ENCODE results near the gene EMID1.
"Not testable (repeated sequence)": the region's sequence is repeated elsewhere in the genome, so short reads cannot be mapped to it uniquely, and the experiment has no call there.

EMID1 gene

GRCh38 chr22:29231971-29232959 lies 26.6 kb downstream of the EMID1 start:
- DNase-seq (ENCODE audit: low spot score): no peak

DNA sequence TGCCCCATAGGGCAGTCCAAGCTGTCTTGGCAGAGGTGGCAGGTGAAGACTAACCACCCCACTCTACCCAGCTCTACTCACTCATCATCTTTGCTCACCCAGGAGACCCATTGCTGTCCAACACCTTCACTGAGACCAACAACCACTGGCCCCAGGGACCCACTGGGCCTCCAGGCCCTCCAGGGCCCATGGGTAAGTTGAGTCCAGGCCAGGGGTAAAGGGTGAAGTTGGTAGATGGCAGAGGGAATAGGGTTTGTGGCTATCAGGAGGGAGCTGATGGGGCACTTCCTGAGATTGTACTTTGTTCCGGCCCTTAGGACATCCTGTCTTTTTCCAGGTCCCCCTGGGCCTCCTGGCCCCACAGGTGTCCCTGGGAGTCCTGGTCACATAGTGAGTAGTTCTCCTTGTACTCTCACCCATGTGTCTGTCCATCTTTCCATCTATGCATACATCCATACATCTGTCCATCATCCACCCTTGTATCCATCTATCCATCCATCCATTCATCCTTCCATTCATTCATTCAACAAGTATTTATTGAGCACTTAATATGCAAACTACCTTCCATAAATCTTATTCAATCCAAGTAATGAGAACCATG lies 27.7 kb downstream of the EMID1 start:
- no peak for DNase-seq (ENCODE audit: low spot score)

DNA sequence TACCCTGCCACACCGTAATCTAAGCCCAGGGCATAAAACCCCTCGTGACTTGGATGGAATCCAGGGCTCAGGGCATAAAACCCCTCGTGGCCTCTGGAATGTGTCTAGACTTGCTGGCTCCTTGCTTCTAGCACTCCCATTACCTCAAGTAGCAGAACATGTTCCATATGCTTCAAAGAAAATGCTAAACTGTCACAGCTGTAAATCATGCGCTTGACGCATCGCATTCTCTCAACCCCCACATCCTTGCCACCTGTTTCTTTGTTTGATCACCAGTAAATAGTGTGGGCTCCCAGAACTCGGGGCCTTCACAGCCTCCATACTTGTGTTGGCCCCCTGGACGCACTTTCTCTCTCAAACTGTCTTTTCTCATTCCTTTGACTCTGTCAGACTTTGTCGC lies 34.8 kb downstream of the EMID1 start:
- not testable (repeated sequence) for DNase-seq (ENCODE audit: low spot score)

DNA sequence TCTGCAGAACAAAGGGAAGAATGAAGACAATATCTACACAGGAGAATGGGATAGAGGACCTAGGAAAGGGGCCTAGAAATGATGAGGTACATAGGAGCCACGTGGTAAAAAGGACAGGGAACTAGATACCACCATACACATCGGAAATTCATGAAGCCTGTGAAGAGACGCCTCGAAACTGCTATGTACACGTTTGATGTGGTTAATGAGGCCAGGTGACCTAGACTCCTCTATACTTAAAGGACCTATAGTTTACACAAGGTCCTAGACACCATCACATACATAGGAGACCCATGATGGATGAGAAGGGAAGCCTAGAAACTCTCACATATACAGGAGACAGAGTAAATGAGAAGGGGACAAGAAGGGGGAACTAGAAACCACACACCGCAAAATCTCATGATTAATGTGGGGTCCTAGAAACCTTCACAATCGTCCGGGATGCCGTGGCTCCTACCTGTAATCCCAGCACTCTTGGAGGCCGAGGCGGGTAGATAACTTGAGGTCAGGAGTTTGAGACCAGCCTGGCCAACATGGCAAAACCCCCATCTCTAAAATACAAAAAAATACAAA lies 38.3 kb downstream of the EMID1 start:
- no peak for DNase-seq (ENCODE audit: low spot score)

DNA sequence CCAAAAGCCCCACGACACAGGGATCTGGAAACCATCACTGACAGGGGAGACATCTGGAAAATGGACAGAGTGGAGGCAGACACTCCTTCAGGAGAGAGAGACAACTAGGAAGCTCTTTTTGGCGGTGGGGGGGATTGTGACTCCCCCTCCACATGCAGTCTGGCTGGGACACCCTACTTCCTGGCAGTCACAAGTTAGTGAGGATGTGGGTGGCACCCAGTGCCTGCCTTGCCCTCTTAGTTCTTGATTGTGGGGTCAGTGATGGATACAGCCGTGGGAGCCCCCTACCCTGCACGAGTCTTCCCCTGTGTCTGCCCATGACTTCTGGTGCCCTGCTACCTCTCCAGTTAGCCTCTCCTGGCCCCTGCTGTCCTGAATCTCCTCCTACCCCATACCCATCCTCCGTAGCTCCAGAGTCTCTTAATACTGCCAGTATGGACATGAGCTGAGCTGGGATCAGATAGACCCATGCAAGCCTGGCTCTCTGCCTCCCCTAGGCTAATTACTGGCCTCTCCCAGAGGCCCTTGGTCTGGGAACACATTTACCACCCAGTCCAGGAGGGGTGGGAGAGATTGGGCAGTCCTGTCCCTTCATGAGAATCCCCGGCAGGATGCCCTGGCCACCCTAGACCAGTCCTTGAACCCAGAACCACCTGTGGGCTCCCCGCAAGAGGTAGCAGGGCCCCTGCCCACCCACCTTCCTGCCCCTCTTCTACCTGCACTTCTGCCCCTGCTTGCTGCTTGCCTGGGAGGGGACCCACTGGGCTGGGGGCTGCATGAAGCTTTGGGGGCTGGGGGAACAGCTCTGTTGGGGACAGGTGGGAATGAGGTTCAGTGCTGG lies 39.3 kb downstream of the EMID1 start:
- DNase-seq (ENCODE audit: low spot score): no peak

DNA sequence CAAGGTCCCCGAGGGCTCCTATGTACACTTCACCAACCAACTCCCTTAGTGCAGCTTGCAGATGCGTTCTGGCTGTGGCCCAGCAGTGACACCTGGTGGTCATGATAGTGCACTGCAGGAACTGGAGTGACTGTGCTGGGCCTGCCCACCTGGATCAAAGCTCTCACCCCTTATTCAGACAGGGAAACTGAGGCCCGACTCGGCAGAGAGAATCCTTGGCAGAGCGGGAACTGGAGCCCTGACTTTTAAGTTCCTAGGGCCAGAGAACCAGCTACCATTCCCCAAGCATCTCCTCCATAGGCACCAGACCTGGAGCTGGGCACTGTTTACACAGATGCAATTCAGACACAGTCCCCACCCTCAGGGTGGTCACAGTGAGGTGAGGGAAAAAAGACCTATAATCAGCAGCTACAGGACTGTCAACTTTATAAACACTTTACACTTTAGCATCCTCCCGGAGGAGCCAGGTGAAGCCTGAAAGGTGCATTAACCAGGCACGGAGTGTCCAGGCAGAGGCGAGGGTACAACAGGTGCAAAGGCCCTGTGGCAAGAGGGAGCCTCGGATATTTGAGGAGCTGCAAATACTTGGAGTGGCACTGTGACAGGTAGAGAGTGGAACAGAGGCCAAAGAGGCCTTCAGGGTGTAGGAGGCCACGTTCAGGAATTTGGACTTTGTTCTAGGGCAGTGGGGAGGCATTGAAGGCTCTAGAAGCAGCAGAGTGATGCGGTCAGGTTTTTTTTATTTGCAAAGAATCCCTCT lies 40.1 kb downstream of the EMID1 start:
- peak; percentile 73 for DNase-seq (ENCODE audit: low spot score)

- DNase-seq (ENCODE audit: low spot score): not testable (repeated sequence)
Observed at GRCh38 chr22:29247891-29248290, 42.2 kb downstream of the EMID1 start.

- no peak for DNase-seq (ENCODE audit: low spot score)
Observed at GRCh38 chr22:29251265-29251664, 45.6 kb downstream of the EMID1 start.

DNA sequence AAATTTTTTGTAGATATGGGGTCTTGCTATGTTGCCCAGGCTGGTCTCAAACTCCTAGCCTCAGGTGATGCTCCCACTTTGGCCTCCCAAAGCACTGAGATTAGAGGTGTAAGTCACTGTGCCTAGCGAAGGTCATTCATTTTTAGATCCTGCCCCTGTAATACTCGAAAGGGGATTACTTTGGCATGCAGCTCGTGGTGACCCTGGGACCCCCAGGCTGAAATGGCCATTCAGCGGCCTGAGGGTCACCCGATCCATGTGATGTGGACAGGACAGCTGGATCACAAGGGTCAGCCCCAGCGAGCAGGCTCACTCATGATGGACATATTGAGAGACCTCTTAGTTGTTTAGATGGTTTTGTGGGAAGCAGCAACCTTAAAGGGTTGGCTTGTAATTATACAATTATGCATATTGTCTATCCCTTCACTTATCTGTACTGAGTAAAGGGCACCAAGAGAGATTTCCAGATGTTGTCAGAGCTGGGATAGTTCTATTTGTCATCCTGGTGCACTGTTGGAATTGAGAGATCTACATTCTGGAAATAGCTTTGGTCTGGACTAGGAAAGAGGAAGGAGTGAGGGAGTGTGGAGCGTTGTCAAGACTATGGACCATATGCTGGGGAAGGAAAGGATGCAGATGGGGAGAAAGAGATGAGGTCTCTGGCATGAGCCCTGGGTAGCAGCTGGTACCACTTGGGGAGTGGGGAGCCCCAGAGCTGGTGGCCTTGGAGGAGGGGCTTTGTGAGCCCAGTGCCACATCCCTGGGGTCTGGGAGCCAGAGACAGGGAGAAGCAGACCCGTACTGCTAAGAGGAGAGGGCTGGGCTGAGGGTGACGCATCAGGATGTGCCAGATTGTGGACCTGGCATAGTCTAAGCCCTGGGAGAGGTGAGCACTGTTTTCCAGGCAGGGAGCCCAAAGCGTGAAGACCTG lies 46.5 kb downstream of the EMID1 start:
- DNase-seq (ENCODE audit: low spot score): no peak

GRCh38 chr22:29253561-29254285 lies 48.0 kb downstream of the EMID1 start:
- DNase-seq (ENCODE audit: low spot score): no peak

GRCh38 chr22:29254286-29254660 lies 48.6 kb downstream of the EMID1 start:
- DNase-seq (ENCODE audit: low spot score): no peak

GRCh38 chr22:29255064-29255621 lies 49.4 kb downstream of the EMID1 start:
- no peak for DNase-seq (ENCODE audit: low spot score)

DNA sequence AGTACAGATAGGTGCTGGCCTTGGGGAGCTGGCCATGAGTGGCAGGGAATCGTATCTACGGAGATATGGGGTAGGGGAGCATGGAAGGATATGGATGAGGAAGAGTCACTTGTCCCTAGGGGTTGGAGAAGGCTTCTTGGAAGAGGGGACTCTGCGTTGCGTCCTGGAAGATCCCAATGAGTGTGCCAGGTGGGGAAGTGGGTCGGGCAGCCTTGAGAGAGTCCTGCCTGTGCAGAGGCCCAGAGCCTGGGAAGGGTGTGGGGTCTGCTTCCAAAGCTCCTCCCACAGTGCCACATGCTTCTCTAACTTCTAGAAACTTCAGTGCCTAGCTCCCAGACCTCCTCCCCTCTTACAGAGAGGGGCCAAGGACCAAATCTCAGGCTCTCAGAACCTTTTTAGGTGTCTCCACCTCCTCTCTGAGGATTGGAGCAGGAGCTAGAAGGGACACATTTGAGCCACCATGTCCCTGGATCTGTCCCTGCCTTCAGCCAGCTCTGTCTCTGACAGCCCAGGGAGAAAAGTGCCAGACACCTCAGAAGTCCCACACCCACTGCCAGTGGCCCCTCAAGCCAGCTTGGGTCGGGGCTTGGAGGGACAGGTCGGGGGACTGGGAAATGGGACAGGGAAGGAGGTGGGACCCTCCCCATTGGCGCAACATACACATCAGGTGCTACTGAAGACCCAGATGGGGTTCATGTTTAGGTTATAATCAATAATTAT lies 51.1 kb downstream of the EMID1 start:
- DNase-seq (ENCODE audit: low spot score): no peak

DNA sequence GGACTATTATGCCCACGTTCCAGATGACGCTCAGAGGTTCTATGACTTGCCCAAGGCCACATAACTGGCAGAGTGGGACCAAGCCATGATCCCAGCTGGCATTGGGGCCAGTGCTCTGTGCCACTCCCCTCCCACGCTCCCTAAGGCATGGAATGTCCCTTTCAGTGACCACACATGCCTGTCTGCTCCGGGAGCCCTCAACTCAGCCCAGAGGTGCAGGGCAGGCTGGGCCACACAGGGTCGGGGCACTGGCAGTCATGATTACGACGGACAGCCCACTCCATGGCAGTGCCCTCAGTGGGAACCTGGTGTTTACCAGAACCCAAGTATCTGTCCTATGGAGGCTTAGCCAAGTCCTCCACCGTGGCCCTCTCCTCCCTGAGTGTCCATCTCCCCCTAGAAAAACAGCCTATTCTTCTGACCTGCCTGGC lies 52.1 kb downstream of the EMID1 start:
- DNase-seq (ENCODE audit: low spot score): no peak

DNA sequence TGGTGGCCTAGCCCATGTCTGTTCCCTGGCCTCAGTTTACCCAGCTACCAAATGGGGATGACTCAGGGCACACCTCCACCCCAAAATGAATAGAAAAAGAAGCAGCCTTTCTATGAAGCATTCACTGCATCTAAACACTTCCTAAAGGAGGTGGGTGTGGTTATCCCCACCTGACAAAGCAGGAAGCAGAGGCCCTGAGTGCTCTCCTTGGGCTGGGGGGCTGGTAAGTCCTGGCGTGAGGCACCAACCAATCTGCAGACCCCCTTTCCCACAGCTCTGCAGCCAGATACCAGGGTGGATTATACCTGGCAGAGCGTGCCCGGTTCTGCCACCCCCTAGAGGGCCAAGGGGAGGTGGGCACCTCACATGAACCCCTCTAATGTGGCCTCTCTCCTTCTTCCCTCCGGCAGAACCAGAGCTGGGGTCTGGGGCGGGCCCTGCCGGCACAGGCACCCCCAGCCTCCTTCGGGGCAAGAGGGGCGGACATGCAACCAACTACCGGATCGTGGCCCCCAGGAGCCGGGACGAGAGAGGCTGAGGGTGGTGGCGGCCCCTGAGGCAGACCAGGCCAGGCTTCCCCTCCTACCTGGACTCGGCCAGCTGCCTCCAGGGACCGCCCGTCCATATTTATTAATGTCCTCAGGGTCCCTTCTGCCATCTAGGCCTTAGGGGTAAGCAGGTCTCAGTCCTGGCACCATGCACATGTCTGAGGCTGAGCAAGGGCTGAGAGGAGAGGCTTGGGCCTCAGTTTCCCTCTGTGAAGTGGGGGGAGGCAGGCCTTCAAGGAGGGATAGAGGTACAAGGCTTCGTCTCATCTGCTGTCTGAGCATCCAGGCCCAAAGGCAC lies 52.9 kb downstream of the EMID1 start:
- DNase-seq (ENCODE audit: low spot score): no peak

DNA sequence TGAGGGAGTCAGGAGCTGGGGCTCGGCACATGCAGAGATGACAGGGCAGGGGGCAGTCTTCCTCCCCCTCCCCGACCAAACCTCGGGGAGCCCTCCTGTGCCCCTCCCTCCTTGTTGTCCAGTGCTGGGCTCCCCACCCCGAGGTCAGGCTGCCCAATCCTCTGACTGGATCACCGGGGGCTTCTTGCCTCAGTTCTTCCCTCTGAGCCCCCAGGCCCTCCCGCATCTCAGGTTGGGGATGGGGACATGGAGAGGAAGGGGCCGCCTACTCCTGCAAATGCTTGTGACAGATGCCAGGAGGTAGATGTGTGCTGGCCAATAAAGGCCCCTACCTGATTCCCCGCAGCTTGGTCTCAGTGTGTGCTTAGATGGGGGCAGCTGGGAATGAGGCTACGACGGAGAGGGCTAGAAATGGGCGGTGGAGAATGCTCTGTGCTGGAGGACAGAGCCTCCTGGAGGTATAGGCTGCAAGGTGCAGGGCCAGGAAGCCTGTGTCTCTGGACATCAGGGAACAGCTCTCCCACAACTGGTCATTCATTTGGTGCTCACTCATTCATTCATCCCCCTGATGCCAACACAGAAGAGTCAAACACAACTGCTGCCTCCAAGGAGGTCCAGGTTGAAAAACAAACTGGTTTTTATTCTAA lies 53.7 kb downstream of the EMID1 start:
- no peak for DNase-seq (ENCODE audit: low spot score)

DNA sequence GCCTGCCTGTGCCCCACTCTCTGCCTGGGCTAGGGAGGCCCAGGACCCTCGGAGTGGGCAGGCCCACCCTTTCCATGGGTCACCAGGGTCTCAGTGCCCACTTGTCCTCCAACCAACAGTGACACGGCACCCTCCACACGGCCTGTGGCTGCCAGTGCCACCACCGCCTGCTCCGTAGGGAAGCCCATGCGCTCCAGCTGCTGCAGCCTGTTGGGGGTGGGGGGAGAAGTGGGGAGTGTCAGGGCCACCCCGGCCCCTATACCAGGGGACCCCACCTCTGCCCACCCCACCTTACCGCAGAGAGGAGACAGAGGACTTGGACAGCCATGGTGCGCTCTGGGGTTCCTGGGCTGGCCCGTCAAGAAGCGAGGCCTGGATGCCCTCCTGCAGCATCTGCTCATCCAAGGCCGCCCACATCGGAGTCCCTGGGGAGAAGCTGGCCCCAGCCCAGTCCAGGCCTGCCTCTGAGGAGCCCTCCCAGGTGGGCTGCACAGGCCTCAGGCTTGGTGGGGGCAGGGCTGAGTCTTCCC lies 54.4 kb downstream of the EMID1 start:
- no peak for DNase-seq (ENCODE audit: low spot score)

Measured in CD4-positive, alpha-beta T cell treated with Interleukin-2 at 100 ng/mL for 4 hours (primary cell).